ENCODE data around the gene DHX16. TPM values are rescaled to one million over a fixed set of nuclear protein-coding genes. Genes with fewer than 3 reads are reported as not detected.
A peak's percentile ranks its signal among the peaks of the same experiment; 100 is the strongest.

The DHX16 gene
- total RNA-seq, 6 experiments from 2014 or later, result 33.7 to 36.7 (median 35.5) TPM

- peak; percentile 49 for DNase-seq
- no peaks in the 10 kb centered on the region for H3K27me3 Mint-ChIP-seq (ENCODE audit: insufficient read depth)
- no peaks in the 10 kb centered on the region for H3K9me3 Mint-ChIP-seq
- peak overlapping the region; percentile 70 for H3K27ac Mint-ChIP-seq
- H3K36me3 Mint-ChIP-seq (ENCODE audit: low read depth), result peaks cover 20% of the 10 kb centered on the region
- no peak for TF ChIP-seq CTCF (IDR thresholded peaks at IDR 0.05)
- peak overlapping the region; percentile 90 for H3K4me3 Mint-ChIP-seq
- H3K4me1 Mint-ChIP-seq (ENCODE audit: low read depth), result peaks cover 20% of the 10 kb centered on the region
Measured at GRCh38 chr6:30647242-30648116, 25.3 kb downstream of the DHX16 start.

- H3K4me3 Mint-ChIP-seq, result peak within 1 kb of the TSS; percentile 90
- peak within 1 kb of the TSS; percentile 70 for H3K27ac Mint-ChIP-seq
- H3K27me3 Mint-ChIP-seq (ENCODE audit: insufficient read depth), result no peaks in the 10 kb centered on the region
- peak; percentile 87 for DNase-seq
- no peak for TF ChIP-seq CTCF (IDR thresholded peaks at IDR 0.05)
- H3K36me3 Mint-ChIP-seq (ENCODE audit: low read depth), result peaks cover 13% of the 10 kb centered on the region
- H3K4me1 Mint-ChIP-seq (ENCODE audit: low read depth), result peaks cover 20% of the 10 kb centered on the region
- no peaks in the 10 kb centered on the region for H3K9me3 Mint-ChIP-seq
Measured at GRCh38 chr6:30646450-30647241, 26.2 kb downstream of the DHX16 start, which contains the start of gene C6orf136. TSS of gene C6orf136 (plus strand) at chr6:30647133. CDS start at chr6:30647232, 99 bp downstream.

- Mint-ChIP-seq H3K27me3 (ENCODE audit: insufficient read depth) (no peaks in the 10 kb centered on the region), H3K36me3 (ENCODE audit: low read depth) (peaks cover 10% of the 10 kb centered on the region), H3K4me3 (peak overlapping the region; percentile 90), H3K4me1 (ENCODE audit: low read depth) (peaks cover 20% of the 10 kb centered on the region), H3K9me3 (no peaks in the 10 kb centered on the region), H3K27ac (no peak overlapping the region; the same call in 1 of the 2 replicates)
- TF ChIP-seq CTCF (IDR thresholded peaks at IDR 0.05), result no peak
- DNase-seq, result no peak
Measured at GRCh38 chr6:30645989-30646388, 26.8 kb downstream of the DHX16 start.

- H3K9me3 Mint-ChIP-seq, result no peaks in the 10 kb centered on the region
- H3K4me3 Mint-ChIP-seq, result no peak overlapping the region
- H3K27ac Mint-ChIP-seq, result no peak overlapping the region
- no peaks in the 10 kb centered on the region; the same call in 1 of the 2 replicates for H3K27me3 Mint-ChIP-seq (ENCODE audit: insufficient read depth)
- H3K4me1 Mint-ChIP-seq (ENCODE audit: low read depth), result peaks cover 20% of the 10 kb centered on the region
- H3K36me3 Mint-ChIP-seq (ENCODE audit: low read depth), result peaks cover 7% of the 10 kb centered on the region
- no peak for TF ChIP-seq CTCF (IDR thresholded peaks at IDR 0.05)
- DNase-seq, result no peak
Measured at GRCh38 chr6:30644769-30645168, 28.0 kb downstream of the DHX16 start.

- Mint-ChIP-seq H3K4me1 (ENCODE audit: low read depth) (peaks cover 20% of the 10 kb centered on the region), H3K36me3 (ENCODE audit: low read depth) (peaks cover 7% of the 10 kb centered on the region), H3K27ac (no peak overlapping the region), H3K4me3 (no peak overlapping the region), H3K9me3 (no peaks in the 10 kb centered on the region), H3K27me3 (ENCODE audit: insufficient read depth) (no peaks in the 10 kb centered on the region; the same call in 1 of the 2 replicates)
- DNase-seq, result no peak
- TF ChIP-seq CTCF (IDR thresholded peaks at IDR 0.05), result no peak
Measured at GRCh38 chr6:30643656-30644055, 29.1 kb downstream of the DHX16 start.
